ENCODE results near the gene PLPP4.

Gene PLPP4

GRCh38 chr10:120616311-120616911, 159.4 kb downstream of the PLPP4 start:
- Mint-ChIP-seq H3K36me3 (ENCODE audit: insufficient read depth) (no peaks in the 10 kb centered on the region), H3K27ac (ENCODE audit: low read depth) (no peak overlapping the region), H3K4me3 (no peak overlapping the region), H3K27me3 (no peaks in the 10 kb centered on the region), H3K9me3 (peaks cover 2% of the 10 kb centered on the region), H3K4me1 (no peaks in the 10 kb centered on the region)
- ATAC-seq (replicated peaks; ENCODE audit: extremely low read depth, poor library complexity, severe bottlenecking) = no peak
- no peak for DNase-seq (ENCODE audit: low spot score in 2 of 2)

GRCh38 chr10:120628197-120628596, 171.2 kb downstream of the PLPP4 start:
- H3K9me3 Mint-ChIP-seq = no peaks in the 10 kb centered on the region
- H3K4me3 Mint-ChIP-seq = no peak overlapping the region
- peaks cover 21% of the 10 kb centered on the region for H3K27me3 Mint-ChIP-seq
- ATAC-seq (replicated peaks; ENCODE audit: extremely low read depth, poor library complexity, severe bottlenecking) (no peak), DNase-seq (ENCODE audit: low spot score in 2 of 2) (no peak)
- no peak overlapping the region for H3K27ac Mint-ChIP-seq (ENCODE audit: low read depth)
- H3K4me1 Mint-ChIP-seq = no peaks in the 10 kb centered on the region
- peaks cover 1% of the 10 kb centered on the region for H3K36me3 Mint-ChIP-seq (ENCODE audit: insufficient read depth)

- DNase-seq (ENCODE audit: low spot score in 2 of 2) (no peak), ATAC-seq (replicated peaks; ENCODE audit: extremely low read depth, poor library complexity, severe bottlenecking) (no peak)
- Mint-ChIP-seq H3K36me3 (ENCODE audit: insufficient read depth) (no peaks in the 10 kb centered on the region), H3K27ac (ENCODE audit: low read depth) (no peak overlapping the region), H3K4me1 (no peaks in the 10 kb centered on the region), H3K9me3 (no peaks in the 10 kb centered on the region), H3K27me3 (peaks cover 20% of the 10 kb centered on the region), H3K4me3 (no peak overlapping the region)
Measured at GRCh38 chr10:120630266-120630665, 173.2 kb downstream of the PLPP4 start.

GRCh38 chr10:120632047-120632446, 175.0 kb downstream of the PLPP4 start:
- Mint-ChIP-seq H3K4me3 (no peak overlapping the region), H3K27me3 (peaks cover 9% of the 10 kb centered on the region), H3K27ac (ENCODE audit: low read depth) (no peak overlapping the region), H3K9me3 (no peaks in the 10 kb centered on the region), H3K36me3 (ENCODE audit: insufficient read depth) (no peaks in the 10 kb centered on the region), H3K4me1 (no peaks in the 10 kb centered on the region)
- ATAC-seq (replicated peaks; ENCODE audit: extremely low read depth, poor library complexity, severe bottlenecking) = no peak
- DNase-seq (ENCODE audit: low spot score in 2 of 2) = no peak

GRCh38 chr10:120632942-120633341, 175.9 kb downstream of the PLPP4 start:
- Mint-ChIP-seq H3K27ac (ENCODE audit: low read depth) (no peak overlapping the region), H3K9me3 (no peaks in the 10 kb centered on the region), H3K27me3 (peaks cover 9% of the 10 kb centered on the region), H3K36me3 (ENCODE audit: insufficient read depth) (no peaks in the 10 kb centered on the region), H3K4me3 (no peak overlapping the region), H3K4me1 (no peaks in the 10 kb centered on the region)
- ATAC-seq (replicated peaks; ENCODE audit: extremely low read depth, poor library complexity, severe bottlenecking) (no peak), DNase-seq (ENCODE audit: low spot score in 2 of 2) (no peak)

- Mint-ChIP-seq H3K27ac (ENCODE audit: low read depth) (no peak overlapping the region), H3K9me3 (no peaks in the 10 kb centered on the region), H3K36me3 (ENCODE audit: insufficient read depth) (no peaks in the 10 kb centered on the region), H3K4me1 (no peaks in the 10 kb centered on the region), H3K4me3 (no peak overlapping the region), H3K27me3 (no peaks in the 10 kb centered on the region)
- ATAC-seq (replicated peaks; ENCODE audit: extremely low read depth, poor library complexity, severe bottlenecking) (no peak), DNase-seq (ENCODE audit: low spot score in 2 of 2) (no peak)
Measured at GRCh38 chr10:120634659-120635058, 177.6 kb downstream of the PLPP4 start.
